Left lung (tissue), 10 donors: ENCODE measurements around the gene NHEJ1. TPM values are rescaled to one million over a fixed set of nuclear protein-coding genes. Genes with fewer than 3 reads are reported as not detected.

Experiments used
- ATAC-seq: fragments of 200-7000 bp; cut with Tn5 transposase; one replicate; pipeline ENCODE4 v1.9.1; 2020; ENCODE audit warnings: moderate library complexity
- DNase-seq, 4 donors: peaks; one replicate each; pipeline ENCODE4 v3.0.0-alpha.2; 2013 to 2020
- H3K27ac ChIP-seq, 2 donors: fragments of 200-600 bp; sonication (generic) in 1 of 2; one replicate each; pipeline versions ENCODE4 v1.5.0 to v1.8.0; 2020 to 2021
- H3K27me3 ChIP-seq, 2 donors: fragments of 200-600 bp; sonication (generic) in 1 of 2; one replicate each; pipeline versions ENCODE4 v1.5.0 to v1.8.0; 2020 to 2021
- H3K36me3 ChIP-seq, 2 donors: fragments of 200-600 bp; sonication (generic) in 1 of 2; one replicate each; pipeline versions ENCODE4 v1.5.0 to v1.8.0; 2020 to 2021
- H3K4me1 ChIP-seq, 2 donors: fragments of 200-600 bp; one replicate each; pipeline ENCODE4 v1.8.0; 2021
- H3K4me3 ChIP-seq, 2 donors: fragments of 200-600 bp; sonication (generic) in 1 of 2; one replicate each; pipeline versions ENCODE4 v1.5.0 to v1.8.0; 2020 to 2021; ENCODE audit warnings: mild to moderate bottlenecking in 1 of 2
- H3K9me3 ChIP-seq, 2 donors: fragments of 200-600 bp; sonication (generic) in 1 of 2; one replicate each; pipeline versions ENCODE4 v1.5.0 to v1.8.0; 2020 to 2021
- CTCF ChIP-seq, 2 donors: fragments of 200-600 bp; sonication (generic) in 1 of 2; IDR thresholded peaks; one replicate each; pipeline versions ENCODE4 v1.5.0 to v1.8.0; 2021; ENCODE audit warnings: antibody characterized with exemption in 2 of 2
- intact Hi-C, 2 donors: fragments of 100-400 bp; cut with DNase I; formaldehyde crosslinking; loops; one replicate each; pipeline versions ENCODE4 v1.11.2 to v1.14.2; 2022
- polyA plus RNA-seq, 6 donors: library from polyadenylated mRNA; unstranded; fragments of 120-200 nt; gene quantifications; one replicate each; pipeline ENCODE4 v1.2.1, GENCODE V29; 2013; ENCODE audit not compliant: insufficient read length in 6 of 6
- total RNA-seq, 2 donors: library from RNA; stranded (reverse); fragmentation: NEBNext Ultra II Directional; extraction: Animal tissue kit (Norgen Biotek cat#: 25700); gene quantifications; one replicate each; pipeline ENCODE4 v1.2.1, GENCODE V29; 2021
- donor health status: DM: no; HTN: yes; CAD: no.
- donor health status: DM: no; HTN: no; CAD: no.

Gene NHEJ1
- total and polyA plus RNA-seq, 8 donors = 14.0 to 20.9 (median 18.2) TPM

GRCh38 chr2:219059725-219060682, 100.6 kb downstream of the NHEJ1 start:
- peak in 1 of 4 donors; percentile 74 for DNase-seq
- Histone ChIP-seq H3K9me3 (no peaks in the 10 kb centered on the region), H3K36me3 (no peaks in the 10 kb centered on the region), H3K27me3 (peaks cover 69 to 96% of the 10 kb centered on the region in 2 donors), H3K27ac (no peak overlapping the region), H3K4me3 (peak overlapping the region; percentile 17 to 34), H3K4me1 (peaks cover 29 to 40% of the 10 kb centered on the region in 2 donors)
- TF ChIP-seq CTCF (IDR thresholded peaks at IDR 0.05) = no peak
- intact Hi-C loops = loop anchor here in 1 of 2 donors (5.0 to 10.0 kb wide), 3 partner anchors 65 to 245 kb away; partner anchors contain the start of gene PTPRN
- ATAC-seq = peak; percentile 21

GRCh38 chr2:219059375-219059724, 101.3 kb downstream of the NHEJ1 start:
- DNase-seq = no peak
- Histone ChIP-seq H3K4me1 (peaks cover 29 to 40% of the 10 kb centered on the region in 2 donors), H3K27me3 (peaks cover 69 to 100% of the 10 kb centered on the region in 2 donors), H3K9me3 (no peaks in the 10 kb centered on the region), H3K27ac (no peak overlapping the region), H3K4me3 (peak overlapping the region; percentile 17 to 34), H3K36me3 (no peaks in the 10 kb centered on the region)
- intact Hi-C loops = loop anchor here in 1 of 2 donors (5.0 to 10.0 kb wide), 3 partner anchors 65 to 245 kb away; partner anchors contain the start of gene PTPRN
- peak; percentile 2 for ATAC-seq
- TF ChIP-seq CTCF (IDR thresholded peaks at IDR 0.05) = no peak

GRCh38 chr2:219058541-219059374, 101.9 kb downstream of the NHEJ1 start:
- no peak overlapping the region for H3K27ac ChIP-seq
- H3K36me3 ChIP-seq = no peaks in the 10 kb centered on the region
- DNase-seq (peak in 2 of 4 donors; percentile 63 to 90), ATAC-seq (peak; percentile 88)
- no peak for TF ChIP-seq CTCF (IDR thresholded peaks at IDR 0.05)
- H3K27me3 ChIP-seq = peaks cover 69 to 95% of the 10 kb centered on the region in 2 donors
- H3K4me3 ChIP-seq = peak overlapping the region in 1 of 2 donors; percentile 34
- intact Hi-C loops = loop anchor here in 1 of 2 donors (5.0 to 10.0 kb wide), 3 partner anchors 66 to 246 kb away; partner anchors contain the start of gene PTPRN
- H3K9me3 ChIP-seq = no peaks in the 10 kb centered on the region
- H3K4me1 ChIP-seq = peaks cover 29 to 40% of the 10 kb centered on the region in 2 donors

- DNase-seq (peak; percentile 46 to 94 (median 74)), ATAC-seq (peak; percentile 94)
- Histone ChIP-seq H3K27ac (no peak overlapping the region), H3K9me3 (no peaks in the 10 kb centered on the region), H3K4me1 (peaks cover 29 to 40% of the 10 kb centered on the region in 2 donors), H3K27me3 (peaks cover 68 to 87% of the 10 kb centered on the region in 2 donors), H3K4me3 (peak overlapping the region in 1 of 2 donors; percentile 34), H3K36me3 (no peaks in the 10 kb centered on the region)
- intact Hi-C loops = loop anchor here in 1 of 2 donors (5.0 to 10.0 kb wide), 3 partner anchors 67 to 247 kb away; partner anchors contain the start of gene PTPRN
- TF ChIP-seq CTCF (IDR thresholded peaks at IDR 0.05) = peak; percentile 94 to 96
Observed at GRCh38 chr2:219057709-219058540, 102.7 kb downstream of the NHEJ1 start.
